WI38 (cell line): ENCODE data around the gene ENPP7.

ENCODE experiments used
- H3K4me3 ChIP-seq: 2 replicates; pipeline ENCODE4 v1.5.1; 2011; ENCODE audit warnings: low read depth, mild to moderate bottlenecking, control low read depth, low read length
- TF ChIP-seq, protein P1 (sequence below): IDR thresholded peaks from 2 replicates; pipeline ENCODE4 v1.5.1; 2012; ENCODE audit warnings: low read depth, mild to moderate bottlenecking, control low read depth, low read length

Gene ENPP7

DNA sequence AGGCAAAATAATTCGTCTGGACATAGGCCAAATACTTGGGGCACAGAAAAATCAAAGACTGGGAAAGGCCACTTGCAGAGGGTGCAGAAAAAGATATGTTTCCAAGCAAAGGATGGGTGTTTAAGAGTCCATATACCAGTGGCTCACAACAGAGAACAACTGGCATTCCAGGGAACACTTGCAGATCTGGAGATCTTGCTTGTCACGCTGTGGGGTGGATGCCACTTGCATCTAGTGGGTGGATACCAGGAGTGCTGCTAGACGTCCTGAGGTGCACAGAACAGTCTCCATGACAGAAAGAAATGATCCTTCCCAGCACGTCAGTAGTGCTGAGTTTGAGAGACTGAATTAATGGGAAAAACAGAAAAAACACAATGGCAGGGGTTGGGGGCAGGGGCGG, 57.7 kb downstream of the ENPP7 start:
- TF ChIP-seq, protein P1, sequence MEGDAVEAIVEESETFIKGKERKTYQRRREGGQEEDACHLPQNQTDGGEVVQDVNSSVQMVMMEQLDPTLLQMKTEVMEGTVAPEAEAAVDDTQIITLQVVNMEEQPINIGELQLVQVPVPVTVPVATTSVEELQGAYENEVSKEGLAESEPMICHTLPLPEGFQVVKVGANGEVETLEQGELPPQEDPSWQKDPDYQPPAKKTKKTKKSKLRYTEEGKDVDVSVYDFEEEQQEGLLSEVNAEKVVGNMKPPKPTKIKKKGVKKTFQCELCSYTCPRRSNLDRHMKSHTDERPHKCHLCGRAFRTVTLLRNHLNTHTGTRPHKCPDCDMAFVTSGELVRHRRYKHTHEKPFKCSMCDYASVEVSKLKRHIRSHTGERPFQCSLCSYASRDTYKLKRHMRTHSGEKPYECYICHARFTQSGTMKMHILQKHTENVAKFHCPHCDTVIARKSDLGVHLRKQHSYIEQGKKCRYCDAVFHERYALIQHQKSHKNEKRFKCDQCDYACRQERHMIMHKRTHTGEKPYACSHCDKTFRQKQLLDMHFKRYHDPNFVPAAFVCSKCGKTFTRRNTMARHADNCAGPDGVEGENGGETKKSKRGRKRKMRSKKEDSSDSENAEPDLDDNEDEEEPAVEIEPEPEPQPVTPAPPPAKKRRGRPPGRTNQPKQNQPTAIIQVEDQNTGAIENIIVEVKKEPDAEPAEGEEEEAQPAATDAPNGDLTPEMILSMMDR, result no peak
- H3K4me3 ChIP-seq, result no peak overlapping the region

DNA sequence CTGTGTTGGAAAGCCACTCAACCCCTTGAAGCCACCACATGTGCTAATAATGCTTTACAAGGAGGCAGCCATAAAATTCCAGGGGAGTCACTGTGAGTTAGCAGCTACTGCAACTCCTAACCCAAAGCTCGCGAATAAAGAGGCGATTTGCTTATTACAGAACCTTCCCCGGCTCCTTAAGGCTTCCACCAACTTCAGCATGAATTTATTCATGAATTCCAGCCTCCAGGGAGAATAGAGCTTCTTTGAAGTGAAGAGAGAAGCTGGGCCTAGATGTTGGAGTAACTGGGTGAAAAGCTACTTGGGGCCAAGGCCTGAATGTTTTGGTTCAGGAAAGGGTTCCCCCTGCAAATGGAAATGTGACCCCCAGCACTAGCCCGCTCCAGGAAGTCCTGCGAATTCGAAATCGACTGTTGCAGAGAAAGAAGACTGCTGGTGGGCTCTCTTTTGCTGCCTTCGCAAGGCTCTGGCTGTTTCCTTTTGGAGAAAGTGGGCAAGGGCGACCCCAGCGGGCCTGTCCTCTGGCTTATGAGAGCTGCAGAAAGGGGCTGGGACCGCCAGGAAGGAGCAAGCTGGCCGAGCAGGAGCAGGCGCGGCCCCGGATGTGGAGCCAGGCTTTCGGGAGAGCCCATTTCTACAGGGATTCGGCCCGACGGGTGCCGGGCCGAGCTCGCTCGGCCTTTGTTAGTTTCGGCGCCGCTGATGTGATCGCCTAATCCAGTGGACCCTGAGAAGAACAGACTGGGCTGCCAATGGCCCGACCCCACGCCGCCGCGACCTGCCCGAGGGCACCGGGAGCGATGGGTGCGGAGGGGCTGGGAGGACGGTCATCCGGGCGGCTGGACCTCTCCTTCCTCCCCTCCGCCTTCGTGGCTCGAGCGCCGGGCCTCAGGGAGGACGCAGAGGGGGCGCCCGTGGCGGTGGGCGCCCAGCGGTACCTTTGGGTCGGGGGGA, 58.5 kb downstream of the ENPP7 start:
- H3K4me3 ChIP-seq, result no peak overlapping the region

DNA sequence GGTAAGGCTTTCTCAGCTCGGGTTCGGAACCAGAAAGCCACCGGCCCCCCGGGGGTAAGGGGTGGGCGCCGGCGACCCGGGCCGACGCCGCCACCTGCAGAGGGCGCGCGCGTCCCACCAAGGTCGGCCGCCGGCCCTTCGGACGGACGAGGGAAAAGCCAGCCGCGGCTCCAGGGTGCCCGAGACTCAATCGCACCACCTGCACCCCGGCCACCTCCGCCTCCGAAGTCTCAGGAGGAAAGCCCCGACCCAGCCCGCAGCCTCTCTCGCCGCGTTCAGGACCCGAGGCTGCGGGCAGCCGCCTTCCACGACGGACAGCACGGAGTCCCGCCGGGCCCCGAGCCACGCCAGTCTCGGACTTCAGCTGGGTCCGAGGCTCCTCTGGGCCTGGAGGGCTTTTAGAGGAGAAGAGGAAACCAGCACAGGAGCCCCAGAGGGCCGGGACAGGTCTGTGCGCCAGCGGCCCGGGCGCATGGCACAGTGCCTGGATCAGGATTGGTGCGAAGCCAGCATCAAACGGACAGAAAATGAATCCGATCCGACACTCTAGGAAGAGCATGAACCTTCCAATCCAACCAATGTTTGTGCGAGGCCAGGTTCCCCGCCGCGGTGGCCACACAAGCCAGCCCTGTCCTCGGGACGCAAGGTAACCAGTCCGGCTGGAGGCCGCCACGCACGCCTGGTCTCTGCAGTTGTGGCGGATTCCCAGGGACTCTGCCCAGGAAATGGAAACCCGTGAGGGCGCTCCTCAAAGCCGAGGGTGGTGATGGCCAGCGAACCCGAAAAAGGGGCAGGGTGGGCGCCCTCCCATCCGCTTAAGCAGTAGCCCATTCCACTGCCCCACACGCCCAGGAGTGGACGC, 59.4 kb downstream of the ENPP7 start:
- TF ChIP-seq, protein P1, result peak; percentile 78
- 0 out of 2 replicates have a peak overlapping the region, but pooled peaks have one; percentile 10 for H3K4me3 ChIP-seq

More for the DNA sequence above, 58.5 kb downstream of the ENPP7 start:
- TF ChIP-seq, protein P1, result no peak

DNA sequence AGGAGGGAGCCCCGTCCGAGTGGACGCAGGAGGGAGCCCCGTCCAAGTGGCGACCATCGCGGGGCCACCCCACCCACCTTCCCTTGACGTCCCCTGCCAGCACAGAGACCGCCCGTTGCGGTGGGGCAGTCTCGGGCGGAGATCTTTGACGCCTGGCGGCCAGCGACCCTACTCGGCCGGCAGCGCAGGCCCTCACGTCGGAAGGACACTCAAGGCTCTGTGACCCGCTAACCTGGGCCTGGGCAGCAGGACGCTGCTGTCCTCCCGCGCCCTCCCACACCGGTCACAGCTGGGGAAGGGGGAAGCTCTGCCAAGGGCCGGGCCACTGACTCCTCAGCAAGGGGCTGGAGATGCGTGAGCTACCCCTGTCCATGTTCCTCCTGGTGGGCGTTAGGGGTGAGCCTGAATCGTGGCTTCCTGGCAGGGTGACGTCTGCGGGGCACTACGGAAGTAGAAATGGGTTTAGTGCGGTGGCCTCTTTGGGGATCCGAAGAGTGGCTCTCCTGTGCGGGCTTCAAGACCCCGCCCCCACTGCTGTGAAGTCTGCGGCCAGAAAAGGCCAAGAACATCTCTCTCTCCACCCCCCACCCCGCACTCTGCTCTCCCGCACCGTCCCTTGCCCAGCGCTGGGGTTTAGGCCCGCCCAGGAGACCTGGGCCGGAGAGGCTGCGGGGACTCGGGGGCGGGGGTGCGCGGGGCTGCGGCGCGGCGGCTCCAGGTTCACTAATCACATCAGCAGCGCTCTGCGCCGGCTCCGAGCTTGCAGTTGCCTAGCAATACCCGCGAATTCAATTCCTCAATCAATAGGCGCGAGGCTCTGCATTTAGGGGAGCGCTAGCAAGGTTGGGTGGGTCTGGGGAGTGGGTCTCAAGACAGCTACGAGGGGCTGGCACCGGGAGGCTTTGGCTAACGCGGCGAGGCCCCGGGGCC, 60.3 kb downstream of the ENPP7 start:
- no peak overlapping the region for H3K4me3 ChIP-seq
- TF ChIP-seq, protein P1, result no peak

DNA sequence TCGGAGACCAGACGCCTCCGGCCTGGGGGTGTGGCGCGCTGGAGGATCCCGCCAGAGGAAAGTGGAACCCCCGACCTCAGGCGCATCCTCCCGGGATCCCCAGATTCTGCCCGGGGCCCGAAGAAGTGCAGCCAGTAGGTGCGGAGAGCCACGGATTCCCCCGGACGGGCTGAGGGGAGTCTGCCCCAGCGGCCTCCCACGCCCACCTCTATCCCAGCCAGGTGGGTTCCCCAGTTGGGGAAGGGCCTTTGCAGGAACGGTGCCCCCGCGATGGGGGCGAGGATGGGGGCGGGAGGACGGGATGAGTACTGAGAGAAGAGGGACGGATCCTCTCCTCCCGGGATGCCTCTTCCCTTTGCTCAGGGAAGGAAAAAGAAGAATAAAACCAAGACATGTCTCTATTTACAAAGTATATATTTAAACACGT, 61.0 kb downstream of the ENPP7 start:
- H3K4me3 ChIP-seq, result no peak overlapping the region
- TF ChIP-seq, protein P1, result no peak
